NCI-H82 treated with DMSO at 0.1 percent for 48 hours (cell line): Measurements from ENCODE around the gene TYR.
A peak's percentile ranks its signal among the peaks of the same experiment; 100 is the strongest.
"Not testable (repeated sequence)": the region's sequence is repeated elsewhere in the genome, so short reads cannot be mapped to it uniquely, and the experiment has no call there.

ENCODE experiments used
- DNase-seq: peaks from one replicate; lab custom pipeline; 2025; ENCODE audit not compliant: unreplicated experiment; lab: John Stamatoyannopoulos, UW

Gene TYR

DNA sequence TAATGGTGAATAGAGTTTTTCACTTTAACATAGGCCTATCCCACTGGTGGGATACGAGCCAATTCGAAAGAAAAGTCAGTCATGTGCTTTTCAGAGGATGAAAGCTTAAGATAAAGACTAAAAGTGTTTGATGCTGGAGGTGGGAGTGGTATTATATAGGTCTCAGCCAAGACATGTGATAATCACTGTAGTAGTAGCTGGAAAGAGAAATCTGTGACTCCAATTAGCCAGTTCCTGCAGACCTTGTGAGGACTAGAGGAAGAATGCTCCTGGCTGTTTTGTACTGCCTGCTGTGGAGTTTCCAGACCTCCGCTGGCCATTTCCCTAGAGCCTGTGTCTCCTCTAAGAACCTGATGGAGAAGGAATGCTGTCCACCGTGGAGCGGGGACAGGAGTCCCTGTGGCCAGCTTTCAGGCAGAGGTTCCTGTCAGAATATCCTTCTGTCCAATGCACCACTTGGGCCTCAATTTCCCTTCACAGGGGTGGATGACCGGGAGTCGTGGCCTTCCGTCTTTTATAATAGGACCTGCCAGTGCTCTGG lies at the start of gene TYR:
TSS of gene TYR (plus strand) at position 185 of the 541 bp plus-strand sequence. CDS start at position 264, 79 bp downstream.
- DNase-seq: no peak

DNA sequence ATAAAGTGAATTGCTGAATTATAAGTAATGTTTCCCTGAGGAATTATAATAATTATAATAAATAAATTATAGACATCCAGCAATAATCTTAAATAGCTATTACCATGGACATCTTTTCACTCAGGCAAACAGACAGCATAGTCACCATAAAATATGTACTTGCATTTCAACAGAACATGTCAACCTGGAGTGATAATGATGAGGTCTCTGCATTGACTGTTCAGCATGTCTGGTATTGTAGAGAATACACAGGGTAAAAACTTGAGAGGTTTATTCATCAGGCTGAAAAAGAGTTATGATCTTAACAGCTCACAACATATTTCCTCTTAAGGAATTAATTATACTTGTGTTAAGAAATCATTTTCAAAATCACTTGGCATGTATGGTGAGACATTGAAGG lies 41.1 kb upstream of the TYR start:
- DNase-seq: no peak

DNA sequence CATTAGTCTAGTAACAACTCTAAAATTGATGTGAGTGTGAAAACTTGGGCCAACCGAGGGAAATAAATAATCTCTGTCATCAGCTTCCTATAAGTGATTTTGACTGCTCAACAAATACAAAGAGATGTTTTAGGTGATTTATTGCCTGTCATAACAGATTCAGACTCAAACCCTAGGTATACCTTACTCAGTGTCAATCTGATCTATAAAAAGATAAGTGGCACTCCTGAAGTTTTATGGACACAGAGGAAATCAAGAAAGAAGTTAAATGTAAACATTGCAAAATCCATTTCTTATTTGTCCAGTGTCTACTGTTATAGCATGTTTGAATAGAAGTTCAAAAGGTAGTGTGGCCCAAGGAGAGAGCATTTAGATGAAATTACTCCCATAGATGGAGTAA lies 30.4 kb upstream of the TYR start:
- no peak for DNase-seq

DNA sequence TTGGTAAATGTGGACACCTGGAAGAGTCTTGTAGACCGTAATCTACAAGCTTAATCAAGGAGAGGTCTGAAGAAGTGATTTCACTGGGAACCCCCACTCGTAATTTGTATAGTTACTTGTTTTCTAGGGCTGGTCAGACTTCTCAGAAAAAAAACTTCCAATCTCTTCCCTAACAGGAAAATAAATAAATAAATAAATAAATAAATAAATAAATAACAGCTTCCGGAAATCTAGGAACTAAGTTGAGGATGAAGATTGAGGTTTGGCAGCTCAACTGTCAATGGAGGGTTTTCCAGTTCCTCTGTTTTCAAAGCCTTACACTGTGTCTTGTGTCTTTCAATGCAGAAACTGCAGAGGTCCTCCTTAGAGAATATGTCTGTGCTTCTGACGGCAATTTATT lies 17.7 kb upstream of the TYR start:
- DNase-seq: no peak

DNA sequence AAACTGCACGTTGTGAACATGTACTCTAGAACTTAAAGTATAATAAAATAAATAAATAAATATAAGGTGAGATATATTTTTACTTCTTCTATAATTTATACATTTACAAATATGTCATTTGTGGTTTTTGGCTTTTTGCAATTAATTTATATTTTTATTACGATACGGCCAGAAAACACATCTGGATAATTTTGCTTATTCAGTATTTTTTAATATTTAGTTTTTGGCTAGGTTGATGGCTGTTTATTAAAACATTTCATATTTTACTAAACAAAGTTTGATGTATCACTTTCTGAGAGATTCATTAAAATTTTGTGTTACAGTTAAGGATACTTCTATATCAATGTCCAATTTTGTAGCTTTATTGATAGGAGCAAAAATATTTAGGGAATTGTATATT lies 15.7 kb upstream of the TYR start:
- DNase-seq: no peak

DNA sequence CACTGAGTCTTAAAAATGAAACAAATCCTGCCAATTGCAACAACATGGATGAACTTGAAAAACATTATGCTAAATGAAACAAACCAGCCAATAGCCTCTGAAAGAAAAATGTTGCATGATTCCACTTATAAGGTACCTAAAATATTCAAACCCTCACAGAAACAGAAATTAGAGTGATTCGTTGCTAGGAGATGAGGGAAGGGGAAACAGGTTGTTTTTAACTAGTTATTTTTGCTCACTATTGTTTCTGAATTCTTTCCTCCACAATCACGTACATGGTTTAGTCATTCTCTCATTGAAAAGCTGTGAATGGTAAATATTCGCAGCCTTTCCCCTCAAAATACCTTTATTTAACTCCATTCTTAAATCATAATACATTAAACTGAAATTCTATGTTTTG lies 14.0 kb upstream of the TYR start:
- no peak for DNase-seq

DNA sequence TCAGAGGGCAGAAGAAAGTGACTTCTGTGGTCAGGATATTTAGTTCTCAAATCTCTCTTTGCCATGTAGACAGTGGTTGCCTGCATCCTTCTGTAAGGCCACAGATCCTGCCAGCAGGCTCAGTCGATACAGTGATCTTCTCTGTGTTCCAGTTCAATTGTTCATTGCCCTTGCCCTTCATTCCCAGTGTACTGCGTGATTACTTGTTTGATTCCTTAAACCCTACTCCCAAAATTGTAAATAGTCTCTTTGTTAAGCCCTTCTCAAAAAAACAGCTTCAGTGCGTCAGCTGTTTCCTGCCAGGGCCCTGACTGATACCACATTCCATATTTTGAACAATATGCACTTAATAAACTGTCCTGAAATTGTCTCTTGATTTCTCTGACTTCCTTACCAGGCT lies 9.3 kb upstream of the TYR start:
- DNase-seq: no peak

DNA sequence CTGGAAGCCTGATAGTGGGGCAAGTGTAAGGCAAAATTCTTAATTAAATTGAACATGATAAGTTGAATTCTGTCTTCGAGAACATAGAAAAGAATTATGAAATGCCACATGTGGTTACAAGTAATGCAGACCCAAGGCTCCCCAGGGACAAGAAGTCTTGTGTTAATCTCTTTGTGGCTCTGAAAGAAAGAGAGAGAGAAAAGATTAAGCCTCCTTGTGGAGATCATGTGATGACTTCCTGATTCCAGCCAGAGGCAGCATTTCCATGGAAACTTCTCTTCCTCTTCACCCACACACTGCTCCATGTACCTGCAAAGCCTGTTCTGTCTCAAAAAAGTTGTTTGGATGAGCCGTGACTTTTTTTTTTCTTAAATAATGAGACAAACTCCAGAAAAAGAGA lies 1.9 kb upstream of the TYR start:
- peak; percentile 16 for DNase-seq

DNA sequence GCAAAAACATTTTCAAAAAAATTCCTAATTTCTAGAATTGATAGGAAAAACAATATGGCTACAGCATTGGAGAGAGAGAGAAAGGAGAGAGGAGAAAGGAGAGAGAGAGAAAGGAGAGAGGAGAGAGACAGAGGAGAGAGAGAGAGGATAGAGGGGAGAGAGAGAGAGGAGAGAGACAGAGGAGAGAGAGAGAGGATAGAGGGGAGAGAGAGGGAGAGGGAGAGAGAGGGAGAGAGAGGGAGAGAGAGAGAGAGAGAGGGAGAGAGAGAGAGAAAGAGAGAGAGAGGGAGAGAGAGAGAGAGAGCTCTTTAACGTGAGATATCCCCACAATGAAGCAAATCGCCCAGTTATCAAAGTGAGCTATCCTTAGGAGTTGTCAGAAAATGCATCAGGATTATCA lies 737 bp upstream of the TYR start:
- DNase-seq: no peak

DNA sequence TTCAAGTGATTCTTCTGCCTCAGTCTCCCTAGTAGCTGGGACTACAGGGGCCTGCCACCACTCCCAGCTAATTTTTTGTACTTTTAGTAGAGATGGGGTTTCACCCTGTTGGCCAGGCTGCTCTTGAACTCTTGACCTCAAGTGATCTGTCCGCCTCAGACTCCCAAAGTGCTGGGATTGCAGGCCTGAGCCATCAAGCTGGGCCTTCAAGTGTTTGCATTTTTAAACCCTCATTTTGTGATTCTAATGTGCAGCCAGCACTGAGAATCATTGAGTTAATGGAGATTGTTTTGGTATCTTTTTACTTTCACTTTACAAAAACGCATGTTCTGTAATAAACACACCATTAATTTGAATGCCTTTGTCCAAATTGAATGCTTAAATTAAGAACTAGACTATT lies 3.4 kb downstream of the TYR start:
- no peak for DNase-seq

DNA sequence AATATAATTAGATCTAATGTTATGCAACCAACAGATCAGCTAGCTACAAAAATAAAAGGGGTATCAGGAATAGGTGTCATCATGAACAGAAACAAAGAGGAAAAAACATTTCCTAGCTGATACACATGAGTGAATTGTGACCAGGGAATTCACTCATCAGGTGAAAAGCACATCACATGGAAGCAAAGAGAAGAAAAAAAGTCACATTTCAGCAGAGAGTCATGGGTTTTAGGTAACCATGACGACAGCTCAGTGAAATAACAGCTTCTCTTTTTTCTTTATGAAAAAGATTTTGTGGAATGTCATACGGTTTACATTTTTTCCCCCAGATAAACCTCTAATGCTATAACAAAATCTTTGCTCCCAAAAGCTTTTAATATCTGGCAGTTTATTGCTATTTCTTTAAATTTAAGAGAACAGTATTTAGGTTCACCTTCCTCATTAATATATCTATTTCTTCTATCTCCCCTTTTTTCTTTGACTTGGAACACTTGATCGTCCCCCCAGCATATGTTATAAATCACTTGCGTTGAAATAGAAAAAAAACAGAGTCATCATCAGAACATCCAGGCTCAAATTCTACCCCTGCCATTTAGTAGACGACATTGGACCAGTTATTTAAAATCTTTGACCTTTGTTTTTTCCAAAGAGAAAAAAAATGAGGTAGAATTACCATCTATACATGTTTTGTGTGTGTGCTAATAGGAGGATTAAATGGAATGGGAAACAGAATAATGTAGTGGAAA lies 5.3 kb downstream of the TYR start:
- DNase-seq: no peak

DNA sequence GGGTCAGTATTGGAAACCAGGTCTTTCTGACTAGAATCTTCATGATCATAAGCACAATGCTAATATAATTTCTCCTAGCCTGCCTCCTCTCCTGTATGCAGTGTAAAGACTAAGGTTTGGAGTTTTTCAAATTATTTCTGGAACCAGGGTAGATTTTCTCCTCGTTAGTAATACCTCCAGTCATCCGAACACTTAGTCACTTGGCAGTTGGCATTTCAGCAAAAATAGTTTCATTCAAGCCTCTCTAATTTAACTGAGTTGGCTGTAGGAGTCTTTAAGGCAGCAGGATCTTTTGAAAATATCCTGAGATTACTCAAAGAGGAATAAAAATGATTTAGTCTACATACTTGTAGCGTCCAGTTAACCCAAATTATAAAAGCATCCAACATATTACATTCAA lies 6.3 kb downstream of the TYR start:
- no peak for DNase-seq

DNA sequence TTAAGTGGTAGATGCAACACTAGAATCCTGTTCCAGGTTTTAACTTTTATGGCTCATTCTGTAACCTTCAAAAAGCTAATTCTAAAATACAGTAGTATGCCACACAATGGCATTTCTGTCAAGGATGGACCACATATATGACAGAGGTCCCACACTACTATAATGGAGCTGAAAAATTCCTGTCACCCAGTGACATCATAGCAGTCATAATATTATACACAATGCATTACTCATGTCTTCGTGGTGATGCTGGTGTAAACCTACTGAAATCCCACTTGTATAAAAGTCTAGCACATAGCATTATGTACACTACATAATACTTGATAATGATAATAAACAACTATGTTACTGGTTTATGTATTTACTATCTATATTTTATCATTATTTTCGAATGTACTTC lies 12.1 kb downstream of the TYR start:
- no peak for DNase-seq

DNA sequence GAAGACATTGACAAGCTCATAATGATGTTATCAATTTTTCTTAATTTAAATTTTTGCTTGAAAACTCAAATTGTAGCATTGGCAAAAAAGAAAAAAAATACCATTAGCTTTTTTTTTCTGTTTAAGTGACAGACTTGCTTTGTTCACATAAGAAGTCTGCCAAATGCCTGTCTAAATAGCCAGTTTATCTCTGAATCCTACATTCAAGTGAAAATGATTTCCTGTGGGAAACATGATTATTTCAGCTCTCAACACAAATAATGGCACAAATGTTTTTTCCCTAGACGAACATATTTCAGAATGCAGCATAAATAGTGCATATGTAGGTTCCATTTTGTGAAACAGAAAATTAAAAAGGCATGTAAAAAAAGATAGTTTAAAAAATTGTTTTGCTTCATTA lies 23.5 kb downstream of the TYR start:
- DNase-seq: no peak

DNA sequence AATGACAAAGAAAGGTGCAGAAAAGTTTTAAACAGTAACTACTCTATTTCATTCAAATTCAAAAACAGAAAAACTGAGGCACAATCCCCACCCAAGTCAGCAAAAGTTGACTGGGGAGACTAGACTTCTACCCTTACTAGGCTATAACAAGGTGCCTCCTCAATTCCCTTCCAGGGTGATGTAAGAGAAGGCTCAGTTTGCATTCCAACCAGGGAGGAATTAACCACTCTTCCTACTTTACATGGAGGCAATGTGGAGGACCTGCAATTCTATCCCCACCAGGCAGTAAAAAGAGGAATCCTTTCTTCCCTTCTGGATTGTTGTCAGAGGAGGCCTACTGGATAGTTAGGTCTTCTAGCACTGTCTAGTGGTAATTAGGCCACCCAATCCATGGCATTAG lies 26.1 kb downstream of the TYR start:
- no peak for DNase-seq

DNA sequence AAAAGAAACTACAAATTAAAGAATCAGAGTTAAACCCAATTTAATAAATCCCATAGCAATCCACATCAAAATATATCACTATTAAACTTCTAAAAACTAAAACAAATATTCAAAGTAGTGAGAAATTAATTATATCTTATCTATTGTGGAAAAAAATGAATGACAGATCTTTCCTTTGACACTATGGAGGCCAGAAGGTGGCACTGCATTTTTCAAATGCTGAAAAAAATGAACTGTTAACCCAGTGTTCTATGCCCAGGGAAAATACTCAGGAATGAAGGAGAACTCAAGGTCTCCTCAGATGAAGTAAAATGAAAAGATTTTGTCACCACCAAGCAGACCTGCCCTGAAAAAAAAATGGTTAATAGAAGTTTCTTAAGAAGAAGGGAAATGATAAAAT lies 27.7 kb downstream of the TYR start:
- DNase-seq: no peak

DNA sequence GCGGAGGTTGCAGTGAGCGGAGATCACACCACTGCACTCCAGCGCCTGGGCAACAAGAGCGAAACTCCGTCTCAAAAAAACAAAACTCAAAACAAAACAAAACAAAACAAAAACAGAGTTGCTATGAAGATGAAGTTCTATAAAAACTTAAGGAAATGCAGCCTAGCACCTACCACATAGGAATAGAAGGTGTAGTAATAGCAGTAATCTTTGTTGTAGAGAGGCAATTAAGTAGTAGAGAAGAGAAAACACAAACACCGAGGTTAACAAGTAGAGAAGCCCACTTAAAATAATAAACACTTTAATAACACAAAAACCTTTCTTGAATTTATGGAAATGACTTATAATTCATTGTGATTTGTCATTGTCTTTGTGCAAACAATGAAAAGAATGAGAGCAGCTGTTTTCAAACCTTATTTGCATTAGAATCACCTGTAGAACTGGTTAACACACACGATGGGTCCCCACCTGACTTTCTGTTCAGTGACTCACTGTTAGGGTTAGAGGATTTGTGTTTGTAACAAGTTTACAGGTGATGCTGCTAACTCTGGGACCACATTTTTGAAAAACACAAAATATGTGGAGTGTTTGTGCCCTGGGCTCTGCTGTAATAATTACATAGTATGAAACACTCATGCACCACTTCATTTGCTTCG lies 43.1 kb downstream of the TYR start:
- no peak for DNase-seq

DNA sequence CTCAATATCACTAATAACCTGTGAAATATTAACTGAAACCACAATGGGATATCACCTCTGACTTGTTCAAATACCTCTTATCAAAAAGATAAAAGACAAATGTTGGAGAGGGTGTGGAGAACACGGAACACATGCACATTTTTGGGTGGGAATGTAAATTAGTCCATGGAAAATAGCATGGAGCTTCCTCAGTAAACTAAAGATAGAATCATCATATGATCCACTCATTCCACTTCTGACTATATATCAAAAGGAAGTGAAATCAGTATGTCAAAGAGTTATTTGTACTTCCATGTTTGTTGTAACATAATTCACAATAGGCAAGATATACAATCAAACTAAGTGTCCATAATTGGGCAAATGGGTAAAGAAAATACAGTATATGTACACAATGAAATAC lies 57.4 kb downstream of the TYR start:
- no peak for DNase-seq

DNA sequence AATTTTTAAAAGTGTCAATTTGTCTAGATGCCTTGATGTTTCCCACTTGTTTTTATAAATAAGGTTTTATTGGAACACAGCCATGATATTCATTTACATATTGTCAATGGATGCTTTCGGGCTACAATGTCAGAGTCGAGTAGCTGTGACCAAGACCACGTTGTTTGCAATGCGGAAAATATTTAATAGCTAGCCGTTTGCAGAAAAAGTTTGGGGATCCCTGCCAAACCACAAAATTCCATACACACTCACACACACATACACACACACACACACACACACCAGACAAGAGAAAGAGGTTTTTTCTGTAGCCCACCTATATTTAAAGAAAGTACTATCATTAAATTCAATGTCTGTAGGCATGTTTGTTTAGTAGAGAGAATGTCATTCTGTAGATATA lies 58.3 kb downstream of the TYR start:
- DNase-seq: no peak

DNA sequence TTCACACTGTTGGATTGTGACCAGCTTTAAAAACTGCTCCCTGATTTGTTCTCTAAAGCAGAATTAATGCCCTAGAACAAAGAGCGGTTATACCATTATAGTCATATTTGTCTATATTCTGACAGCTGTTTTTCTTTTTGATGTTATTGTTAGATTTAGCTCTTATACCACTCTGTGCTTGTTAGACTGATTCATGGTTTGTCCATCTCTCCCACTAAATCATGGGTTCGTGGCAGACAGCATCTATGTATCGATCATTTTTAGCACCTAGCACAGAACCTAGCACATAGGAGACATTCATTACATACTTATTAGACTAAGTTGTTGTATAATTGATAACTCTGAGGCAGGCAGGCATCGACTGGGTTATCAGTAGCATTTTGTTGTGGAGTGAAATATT lies 69.3 kb downstream of the TYR start:
- not testable (repeated sequence) for DNase-seq

DNA sequence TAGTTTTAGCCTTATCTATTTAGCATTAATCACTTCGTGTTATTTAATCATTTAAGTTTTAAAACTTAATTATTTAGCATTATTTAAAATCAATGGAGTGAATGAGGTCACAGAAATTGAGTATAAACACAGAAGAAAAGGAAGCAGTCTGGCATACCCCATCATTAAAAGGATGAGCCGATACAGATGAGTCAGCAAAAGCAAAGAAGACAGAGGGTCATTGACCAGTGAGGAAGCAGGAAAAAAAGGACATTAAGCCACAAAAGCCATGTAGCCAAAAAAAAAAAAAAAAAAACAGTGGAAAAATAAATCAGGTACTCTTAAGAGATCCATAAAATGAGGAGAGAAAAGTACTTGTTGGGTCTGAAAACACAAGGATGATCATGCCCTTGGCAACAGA lies 71.5 kb downstream of the TYR start:
- DNase-seq: no peak

DNA sequence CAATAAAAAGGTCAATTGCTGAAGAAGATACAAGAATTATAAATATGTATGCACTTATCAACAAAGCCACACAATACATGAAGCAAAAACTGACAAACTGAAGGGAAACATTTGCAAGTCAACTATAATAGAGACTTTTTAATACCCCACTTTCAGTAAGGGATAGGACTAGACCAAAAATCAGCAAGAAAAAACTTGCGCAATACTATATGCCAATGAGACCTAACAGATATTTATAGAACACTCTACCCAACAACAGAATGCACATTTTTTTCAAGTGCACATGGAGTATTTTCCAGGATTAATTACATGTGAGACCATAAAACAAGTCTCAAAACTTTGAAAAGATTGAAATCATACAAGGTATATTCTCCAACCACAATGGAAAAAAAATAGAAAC lies 83.8 kb downstream of the TYR start:
- not testable (repeated sequence) for DNase-seq
